ENCODE data around the gene TTLL6.

TTLL6 gene

GRCh38 chr17:48735062-48735351, 82.0 kb downstream of the TTLL6 start:
- no peak for DNase-seq

GRCh38 chr17:48734333-48735061, 82.5 kb downstream of the TTLL6 start:
- no peak for DNase-seq

GRCh38 chr17:48733632-48734328, 83.2 kb downstream of the TTLL6 start:
- no peak for DNase-seq

- no peak for DNase-seq
Measured at GRCh38 chr17:48732688-48733629, 84.1 kb downstream of the TTLL6 start.

GRCh38 chr17:48731355-48731754, 85.7 kb downstream of the TTLL6 start:
- no peak for DNase-seq

GRCh38 chr17:48730240-48730550, 86.8 kb downstream of the TTLL6 start:
- DNase-seq = no peak

GRCh38 chr17:48729335-48730239, 87.4 kb downstream of the TTLL6 start:
- DNase-seq = no peak

- DNase-seq = no peak
Measured at GRCh38 chr17:48728232-48729231, 88.5 kb downstream of the TTLL6 start, which contains the start of gene HOXB13. TSS of gene HOXB13 (minus strand) at chr17:48728750. CDS start at chr17:48728593, 157 bp downstream.

- no peak for DNase-seq
Measured at GRCh38 chr17:48727415-48728175, 89.4 kb downstream of the TTLL6 start.

- DNase-seq = no peak
Measured at GRCh38 chr17:48726916-48727286, 90.1 kb downstream of the TTLL6 start.

- DNase-seq = no peak
Measured at GRCh38 chr17:48726114-48726915, 90.7 kb downstream of the TTLL6 start.

- no peak for DNase-seq
Measured at GRCh38 chr17:48725288-48726064, 91.6 kb downstream of the TTLL6 start.

GRCh38 chr17:48725004-48725287, 92.1 kb downstream of the TTLL6 start:
- DNase-seq = no peak

GRCh38 chr17:48724251-48725003, 92.6 kb downstream of the TTLL6 start:
- peak; percentile 40 for DNase-seq

- no peak for DNase-seq
Measured at GRCh38 chr17:48723423-48724250, 93.4 kb downstream of the TTLL6 start.

GRCh38 chr17:48722915-48723422, 94.1 kb downstream of the TTLL6 start, which contains the start of gene PRAC2:
TSS of gene PRAC2 (plus strand) at chr17:48723185. CDS start at chr17:48724411, 1,226 bp downstream.
- DNase-seq = no peak
